Astrocyte of the spinal cord (primary cell): ENCODE measurements around the gene ANO3.

Experiments
- DNase-seq: peaks from one replicate; pipeline ENCODE4 v3.0.0; 2011; ENCODE audit warnings: low read depth, low spot score
- H3K4me3 ChIP-seq: 2 replicates; pipeline ENCODE4 v1.5.1; 2011; ENCODE audit warnings: low read depth, mild to moderate bottlenecking, low read length, moderate library complexity
- in situ Hi-C: cut with HindIII; loops from 2 replicates; pipeline ENCODE4 v1.10.0; 2017; ENCODE audit warnings: low sequenced_read_pairs
- TF ChIP-seq, protein P1 (sequence below): IDR thresholded peaks from 2 replicates; pipeline ENCODE4 v1.5.1; 2012; ENCODE audit warnings: low read depth, mild to moderate bottlenecking, low read length, inconsistent platforms

Gene ANO3

DNA sequence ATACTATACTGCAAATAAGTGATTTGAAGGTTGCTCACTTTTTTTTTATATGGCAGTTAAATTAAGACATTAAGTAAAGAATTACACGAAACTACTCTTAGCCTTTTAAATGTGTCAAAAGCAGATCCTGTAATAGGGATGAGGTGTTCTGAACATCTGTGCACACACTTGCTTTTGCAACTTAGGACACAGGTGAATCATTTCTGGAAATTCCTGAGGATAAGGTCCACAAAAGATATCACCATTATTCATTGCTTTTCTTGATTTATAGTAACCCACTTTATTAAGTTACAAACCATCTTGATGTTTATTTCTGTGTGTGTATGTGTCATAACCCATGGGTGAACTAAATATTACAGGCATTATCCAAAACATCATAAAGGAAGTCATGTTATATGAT, 334.0 kb downstream of the ANO3 start:
- DNase-seq: no peak
- in situ Hi-C loops: no loop called here
- TF ChIP-seq, protein P1, sequence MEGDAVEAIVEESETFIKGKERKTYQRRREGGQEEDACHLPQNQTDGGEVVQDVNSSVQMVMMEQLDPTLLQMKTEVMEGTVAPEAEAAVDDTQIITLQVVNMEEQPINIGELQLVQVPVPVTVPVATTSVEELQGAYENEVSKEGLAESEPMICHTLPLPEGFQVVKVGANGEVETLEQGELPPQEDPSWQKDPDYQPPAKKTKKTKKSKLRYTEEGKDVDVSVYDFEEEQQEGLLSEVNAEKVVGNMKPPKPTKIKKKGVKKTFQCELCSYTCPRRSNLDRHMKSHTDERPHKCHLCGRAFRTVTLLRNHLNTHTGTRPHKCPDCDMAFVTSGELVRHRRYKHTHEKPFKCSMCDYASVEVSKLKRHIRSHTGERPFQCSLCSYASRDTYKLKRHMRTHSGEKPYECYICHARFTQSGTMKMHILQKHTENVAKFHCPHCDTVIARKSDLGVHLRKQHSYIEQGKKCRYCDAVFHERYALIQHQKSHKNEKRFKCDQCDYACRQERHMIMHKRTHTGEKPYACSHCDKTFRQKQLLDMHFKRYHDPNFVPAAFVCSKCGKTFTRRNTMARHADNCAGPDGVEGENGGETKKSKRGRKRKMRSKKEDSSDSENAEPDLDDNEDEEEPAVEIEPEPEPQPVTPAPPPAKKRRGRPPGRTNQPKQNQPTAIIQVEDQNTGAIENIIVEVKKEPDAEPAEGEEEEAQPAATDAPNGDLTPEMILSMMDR: no peak
- H3K4me3 ChIP-seq: no peak overlapping the region

DNA sequence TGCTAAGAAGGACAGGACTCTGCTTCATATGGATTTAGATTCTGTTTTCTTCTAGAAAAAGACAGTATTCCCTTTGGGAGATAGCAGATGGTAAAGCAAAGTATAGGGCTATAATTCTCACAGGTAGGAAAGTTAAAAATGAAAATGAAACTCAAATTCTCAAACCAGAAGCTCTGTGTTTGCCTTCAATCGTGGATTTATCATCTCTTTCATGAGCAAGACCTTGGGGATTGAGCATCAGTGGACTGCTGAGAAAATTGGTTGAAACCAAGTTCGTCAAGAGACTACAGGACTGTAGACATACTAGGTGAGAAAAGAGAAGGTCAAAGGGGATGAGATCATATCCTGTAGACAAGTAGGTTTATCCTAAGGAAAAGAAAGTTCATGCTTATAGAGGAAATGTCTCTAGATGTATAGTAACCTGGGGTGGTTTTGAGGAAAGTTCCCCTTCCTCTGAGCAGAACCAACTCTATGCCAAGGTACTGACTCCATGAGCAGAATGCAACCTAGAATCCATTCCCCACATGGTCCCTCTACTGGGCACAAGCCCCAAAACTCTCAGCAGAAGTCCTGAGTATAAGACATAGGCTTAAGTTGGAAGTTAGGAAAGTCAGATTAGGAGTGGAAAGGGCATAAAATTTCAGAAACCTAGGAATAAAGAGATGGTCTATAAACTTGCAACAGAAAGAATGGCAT, 343.5 kb downstream of the ANO3 start:
- TF ChIP-seq, protein P1: no peak
- no peak for DNase-seq
- no peak overlapping the region for H3K4me3 ChIP-seq
- in situ Hi-C loops: no loop called here

DNA sequence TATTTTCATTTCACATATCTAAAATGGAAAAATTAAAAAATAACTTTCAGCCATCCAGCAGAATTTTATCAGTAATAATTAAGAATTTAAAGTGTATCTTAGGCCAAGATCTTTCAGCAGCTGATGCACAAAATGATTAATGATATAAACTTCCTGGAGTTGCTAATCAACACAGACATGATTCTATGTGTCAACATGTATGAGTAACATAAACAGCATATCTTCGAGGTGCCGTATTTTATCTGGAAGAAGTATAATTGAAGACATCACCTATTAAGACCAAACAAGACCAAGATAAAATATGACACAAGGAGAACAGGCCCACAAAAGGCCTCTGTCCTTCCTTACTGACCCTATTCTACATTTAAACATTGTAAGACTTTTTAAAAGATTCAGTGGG, 344.7 kb downstream of the ANO3 start:
- DNase-seq: no peak
- in situ Hi-C loops: no loop called here
- H3K4me3 ChIP-seq: no peak overlapping the region
- TF ChIP-seq, protein P1: no peak

DNA sequence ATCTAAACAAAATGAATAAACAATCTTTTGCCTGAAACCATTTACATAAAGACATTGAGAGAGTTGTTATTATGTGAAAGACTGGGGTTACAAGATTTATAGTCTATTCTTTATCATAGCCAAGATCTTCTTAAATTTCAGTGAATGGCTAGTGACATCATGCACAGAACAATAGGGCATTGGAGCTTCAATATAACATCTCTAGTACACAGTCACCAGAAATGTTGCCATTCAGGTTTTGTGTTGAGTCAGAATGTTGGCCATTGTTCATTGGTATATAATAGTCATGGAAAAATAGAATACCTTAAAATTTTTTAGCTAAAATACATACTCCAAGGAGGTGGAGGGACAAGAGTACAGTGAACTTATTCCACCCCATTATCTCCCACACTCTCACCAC, 345.6 kb downstream of the ANO3 start:
- DNase-seq: no peak
- in situ Hi-C loops: no loop called here
- TF ChIP-seq, protein P1: no peak
- no peak overlapping the region for H3K4me3 ChIP-seq

DNA sequence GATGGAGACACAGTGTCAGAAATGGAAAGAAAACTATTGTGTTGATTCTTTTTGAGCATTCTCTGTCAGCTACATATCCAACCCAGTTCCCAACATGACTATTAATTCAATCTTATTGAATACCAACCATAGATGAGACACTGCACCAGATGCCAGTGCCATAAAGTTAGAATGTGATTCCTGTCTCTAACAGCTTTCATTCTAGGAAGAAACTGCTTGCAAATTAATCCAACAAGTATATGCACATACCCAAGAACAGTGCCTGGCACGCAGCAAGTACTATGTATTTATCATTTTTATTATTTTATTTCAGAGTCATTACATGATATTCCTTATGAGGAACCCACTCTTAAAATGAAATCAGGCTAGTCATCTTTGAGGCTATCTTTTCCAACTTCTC, 355.4 kb downstream of the ANO3 start:
- TF ChIP-seq, protein P1: no peak
- DNase-seq: no peak
- in situ Hi-C loops: no loop called here
- H3K4me3 ChIP-seq: no peak overlapping the region

DNA sequence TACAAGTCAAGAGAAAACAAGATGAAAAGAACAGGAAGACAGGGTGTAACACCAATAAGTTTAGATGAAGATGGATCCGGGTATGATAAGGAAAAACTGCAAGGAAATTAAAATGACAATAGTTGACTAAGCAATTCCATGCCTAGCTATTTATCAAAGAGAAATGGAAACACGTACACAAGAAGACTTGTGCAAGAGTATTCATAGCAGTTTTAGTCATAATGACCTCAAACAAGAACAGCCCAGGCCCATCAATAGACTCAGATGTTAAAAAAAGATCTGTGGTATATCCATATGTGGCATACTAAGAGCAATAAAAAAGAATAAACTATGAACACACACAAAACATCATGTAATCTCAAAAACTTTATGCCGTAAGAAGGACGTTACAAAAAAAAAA, 356.8 kb downstream of the ANO3 start:
- TF ChIP-seq, protein P1: no peak
- in situ Hi-C loops: no loop called here
- no peak overlapping the region for H3K4me3 ChIP-seq
- DNase-seq: no peak

DNA sequence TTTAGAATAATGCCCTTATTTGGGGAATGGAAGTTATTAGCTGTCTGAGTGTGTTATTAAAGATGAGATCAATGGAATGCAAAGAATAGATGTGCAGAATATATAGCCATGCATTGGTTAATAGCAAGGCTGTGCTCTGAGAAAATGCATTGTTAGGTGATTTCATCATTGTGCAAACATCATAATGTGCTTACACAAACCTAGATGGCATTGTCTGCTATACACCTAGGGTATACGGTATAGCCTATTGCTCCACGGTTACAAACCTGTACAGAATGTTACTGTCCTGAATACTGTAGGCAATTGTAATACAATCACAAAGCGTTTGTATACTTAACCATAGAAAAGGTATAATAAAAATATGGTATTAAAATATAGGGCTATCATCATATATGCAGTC, 364.4 kb downstream of the ANO3 start:
- no peak overlapping the region for H3K4me3 ChIP-seq
- TF ChIP-seq, protein P1: no peak
- DNase-seq: no peak
- in situ Hi-C loops: no loop called here
